Activated naive CD8-positive, alpha-beta T cell treated with anti-CD3 and anti-CD28 coated beads, Interleukin-2, amount 50 U/mL, for 16 hours (primary cell): ENCODE measurements around the gene DAPP1.
"Not testable (repeated sequence)": the region's sequence is repeated elsewhere in the genome, so short reads cannot be mapped to it uniquely, and the experiment has no call there.

ENCODE experiments used
- DNase-seq: peaks from one replicate; pipeline ENCODE4 v3.0.0-alpha.2; 2020; ENCODE audit warnings: low read depth, low spot score

The DAPP1 gene, protein sequence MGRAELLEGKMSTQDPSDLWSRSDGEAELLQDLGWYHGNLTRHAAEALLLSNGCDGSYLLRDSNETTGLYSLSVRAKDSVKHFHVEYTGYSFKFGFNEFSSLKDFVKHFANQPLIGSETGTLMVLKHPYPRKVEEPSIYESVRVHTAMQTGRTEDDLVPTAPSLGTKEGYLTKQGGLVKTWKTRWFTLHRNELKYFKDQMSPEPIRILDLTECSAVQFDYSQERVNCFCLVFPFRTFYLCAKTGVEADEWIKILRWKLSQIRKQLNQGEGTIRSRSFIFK

GRCh38 chr4:99816545-99817308 lies at the start of gene DAPP1:
DAPP1 (plus strand) TSS chr4:99816827; CDS start chr4:99816914, 87 bp downstream.
- DNase-seq = peak; percentile 25

GRCh38 chr4:99770842-99771241 lies 45.8 kb upstream of the DAPP1 start:
- not testable (repeated sequence) for DNase-seq

GRCh38 chr4:99783940-99784339 lies 32.7 kb upstream of the DAPP1 start:
- no peak for DNase-seq

GRCh38 chr4:99784842-99785241 lies 31.8 kb upstream of the DAPP1 start:
- no peak for DNase-seq

GRCh38 chr4:99790796-99791617 lies 25.6 kb upstream of the DAPP1 start:
- no peak for DNase-seq

DNA sequence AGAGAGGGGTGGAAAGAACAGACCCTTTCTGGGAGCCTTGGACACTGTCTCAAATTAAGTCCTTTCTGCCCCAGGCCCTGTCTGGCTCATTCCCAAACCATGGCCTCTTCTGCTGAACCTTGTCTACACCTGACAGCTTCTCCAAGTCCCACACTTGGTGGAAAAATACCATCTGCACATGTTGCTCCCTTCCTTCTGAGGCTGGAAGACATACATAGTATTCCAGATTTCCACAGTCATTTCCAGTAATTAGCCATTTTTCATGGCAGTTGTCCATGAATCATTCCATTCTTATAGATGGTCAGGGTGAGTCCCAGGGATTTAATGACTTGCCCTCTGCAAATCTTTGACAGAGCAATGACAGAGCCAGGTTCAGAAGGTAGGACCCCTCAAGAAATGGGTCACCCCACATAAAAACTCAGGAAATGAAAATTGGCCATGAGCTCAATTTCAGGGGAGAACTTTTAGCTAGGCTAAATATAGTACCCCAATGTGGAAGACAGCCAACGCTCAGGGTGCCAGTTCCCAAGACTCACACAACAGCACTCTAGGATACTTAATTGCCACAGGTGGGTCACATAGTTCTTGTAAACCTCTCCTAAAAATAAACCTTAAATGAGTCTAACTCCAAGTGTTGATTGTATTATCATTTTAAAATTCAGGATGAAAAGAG lies 16.2 kb upstream of the DAPP1 start:
- DNase-seq = no peak

GRCh38 chr4:99801005-99801699 lies 15.5 kb upstream of the DAPP1 start:
- no peak for DNase-seq

DNA sequence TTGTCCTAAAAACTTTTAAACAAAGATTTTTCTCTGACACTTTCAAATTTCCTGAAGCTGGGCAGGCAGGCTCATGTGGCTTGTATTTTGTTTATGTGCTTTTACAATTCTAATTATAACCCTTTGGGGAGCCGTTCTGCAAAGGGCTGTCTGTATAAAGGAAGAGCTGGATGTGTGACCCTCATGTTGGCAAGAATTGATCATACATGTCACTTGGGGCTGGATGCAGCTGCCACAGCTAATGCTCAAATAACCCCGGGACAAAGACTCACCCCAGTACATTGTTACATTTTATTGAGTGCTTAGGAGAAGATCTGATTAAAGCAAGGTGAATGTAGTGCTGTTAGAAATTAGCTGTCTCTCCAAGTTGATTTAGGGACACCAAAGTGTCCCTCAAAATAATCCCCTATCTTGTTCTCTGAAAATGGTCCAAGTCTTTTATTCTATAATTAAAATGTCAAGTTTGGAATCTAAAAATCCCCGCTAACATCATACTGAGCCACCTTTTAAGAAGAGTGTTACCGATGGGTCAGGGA lies 13.0 kb upstream of the DAPP1 start:
- no peak for DNase-seq

- DNase-seq = no peak
These were observed 10.1 kb upstream of the DAPP1 start for GRCh38 chr4:99806545-99806944.

DNA sequence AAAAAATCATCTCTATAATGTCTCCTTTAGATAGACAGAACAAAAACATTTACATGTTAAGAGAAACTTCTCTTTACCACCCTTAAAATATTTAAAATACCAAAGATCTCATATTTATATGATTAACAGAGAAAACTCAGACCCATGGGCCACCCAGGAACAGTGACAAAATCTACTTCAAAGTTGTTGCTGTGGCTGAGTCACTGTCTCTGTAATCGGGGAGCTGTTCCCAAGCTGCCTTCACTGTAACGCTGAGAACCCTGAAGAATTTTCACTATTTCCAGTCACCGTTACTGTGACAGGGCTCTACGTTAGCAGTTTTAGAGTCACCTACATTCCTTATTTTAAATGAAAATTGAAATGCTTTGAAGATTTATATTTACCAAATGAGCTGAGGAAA lies 9.0 kb upstream of the DAPP1 start:
- DNase-seq = no peak

DNA sequence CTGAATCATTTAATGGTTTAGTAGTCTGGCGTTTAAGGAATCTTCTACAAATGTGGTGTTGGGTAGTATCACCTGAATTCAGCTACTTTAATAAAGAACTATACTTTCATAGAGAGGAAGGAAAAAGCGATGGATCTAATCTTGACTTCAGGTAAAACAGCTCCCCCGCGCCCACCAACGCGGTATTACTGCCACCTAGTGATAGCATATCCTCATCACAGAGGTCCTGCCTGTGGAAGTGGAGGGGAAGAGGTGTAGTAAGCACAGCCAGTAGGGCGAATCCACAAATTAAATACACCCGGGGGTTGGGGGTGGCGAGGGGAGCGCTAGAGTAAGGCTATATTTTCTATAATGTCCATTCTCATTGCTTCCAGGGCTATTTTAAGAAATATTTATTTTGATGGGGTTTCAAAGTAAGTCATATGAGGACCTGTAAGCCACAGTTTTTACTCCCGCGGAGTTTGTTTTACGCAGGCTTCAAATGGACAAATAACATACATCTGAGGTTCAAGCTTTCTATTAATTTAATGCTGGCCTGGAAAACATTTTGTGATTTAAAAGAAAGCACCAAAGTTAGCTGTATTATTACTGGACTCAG lies 8.3 kb upstream of the DAPP1 start:
- peak; percentile 39 for DNase-seq

- no peak for DNase-seq
These were observed 7.3 kb upstream of the DAPP1 start for GRCh38 chr4:99809326-99809725.

GRCh38 chr4:99810536-99810935 lies 6.1 kb upstream of the DAPP1 start:
- DNase-seq = no peak

GRCh38 chr4:99811117-99811516 lies 5.5 kb upstream of the DAPP1 start:
- no peak for DNase-seq

- no peak for DNase-seq
These were observed 4.8 kb upstream of the DAPP1 start for GRCh38 chr4:99811850-99812249.

DNA sequence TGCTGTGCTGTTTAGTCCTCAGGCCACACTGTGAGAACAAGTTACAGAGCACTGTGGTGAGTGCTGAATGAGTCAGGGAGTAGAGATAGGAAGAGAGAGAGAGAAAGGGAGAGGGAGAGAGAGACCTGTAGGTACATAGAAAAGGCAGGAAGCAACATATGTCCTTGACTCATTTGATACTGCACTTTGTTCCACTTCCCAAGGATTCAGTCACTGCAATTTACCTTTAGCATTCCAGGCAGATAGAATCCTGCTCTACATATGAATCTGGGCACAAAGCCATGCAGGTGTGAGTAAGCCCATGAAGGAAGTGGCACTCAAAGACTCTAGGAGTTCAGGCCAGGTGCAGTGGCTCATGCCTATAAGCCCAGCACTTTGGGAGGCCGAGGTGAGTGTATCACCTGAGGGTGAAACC lies 1.0 kb upstream of the DAPP1 start:
- no peak for DNase-seq

DNA sequence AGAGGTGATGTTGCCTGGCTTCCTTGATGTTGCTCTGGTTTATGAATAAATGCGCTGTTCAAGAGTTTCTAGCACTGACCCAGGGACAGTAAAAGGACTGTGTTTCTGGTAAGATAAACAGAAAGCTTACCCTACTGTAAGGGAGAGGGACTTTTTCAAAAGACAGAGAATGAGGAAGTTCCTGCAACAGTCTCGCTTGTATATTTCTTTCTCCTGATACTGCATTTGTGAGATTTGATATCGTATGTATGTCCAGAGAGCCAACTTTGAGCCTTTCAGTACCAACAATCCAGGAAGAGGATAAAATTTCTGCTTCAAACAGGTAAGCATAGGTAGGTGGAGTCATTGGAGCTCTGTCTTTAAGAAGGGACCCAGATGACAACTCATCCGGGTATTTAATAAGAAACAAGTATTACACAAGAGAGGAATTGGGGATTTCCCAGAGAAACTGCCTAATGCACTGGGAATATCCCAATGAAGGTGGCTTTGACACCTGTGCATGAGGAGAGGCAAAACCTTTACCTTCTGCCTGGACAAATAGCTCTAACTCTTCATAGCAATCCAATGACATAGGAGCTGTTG lies 773 bp downstream of the DAPP1 start:
- DNase-seq = no peak

DNA sequence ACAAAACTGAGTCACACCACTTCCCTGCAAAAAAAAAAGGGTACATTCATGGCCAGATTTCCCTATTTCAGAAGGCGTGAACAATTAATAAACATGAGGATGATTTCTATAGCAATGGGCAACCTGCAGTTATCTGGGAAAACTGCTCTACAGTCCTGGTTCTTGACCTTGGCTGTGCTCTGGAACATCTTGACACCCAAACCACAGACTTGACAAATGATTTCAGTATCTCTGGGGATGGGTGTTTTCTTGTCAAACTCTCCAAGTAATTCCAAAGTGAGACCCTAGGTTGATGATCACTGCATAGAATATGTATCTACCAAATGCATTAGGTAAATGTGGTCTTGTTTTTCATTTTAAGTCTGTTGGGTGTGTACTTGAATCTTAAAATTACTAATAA lies 2.0 kb downstream of the DAPP1 start:
- no peak for DNase-seq

DNA sequence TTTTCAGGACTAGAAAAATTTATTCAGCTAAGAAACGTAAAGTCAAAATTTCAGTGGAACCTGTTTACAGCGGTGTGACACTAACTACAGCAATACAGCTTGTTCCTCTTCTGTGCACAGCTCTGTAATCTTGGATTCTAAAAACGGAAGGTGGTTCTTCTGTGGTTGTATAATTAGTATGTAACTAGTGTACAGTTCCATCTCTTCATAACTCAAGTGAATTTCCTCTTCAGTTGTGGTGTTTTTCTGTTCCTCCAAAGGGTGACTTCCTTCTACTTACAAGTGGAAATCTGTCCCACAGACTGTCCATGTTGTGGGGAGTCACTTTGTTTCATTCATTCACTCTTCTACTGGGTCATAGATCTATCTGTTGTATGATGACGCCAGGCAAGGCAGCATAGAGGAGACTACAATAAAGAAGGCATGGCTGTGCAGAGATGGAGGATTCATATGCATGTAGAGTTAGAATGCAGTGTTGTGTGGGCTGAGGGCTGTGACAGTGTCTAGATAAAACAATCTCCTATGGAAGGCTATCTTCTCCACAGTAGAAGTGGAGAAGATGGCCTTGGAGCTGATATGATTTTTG lies 5.4 kb downstream of the DAPP1 start:
- DNase-seq = no peak

GRCh38 chr4:99822734-99823133 lies 6.1 kb downstream of the DAPP1 start:
- DNase-seq = no peak
